Activated CD8-positive, alpha-beta memory T cell treated with anti-CD3 and anti-CD28 coated beads for 36 hours (primary cell): ENCODE measurements around the gene ZG16. TPM values are rescaled to one million over a fixed set of nuclear protein-coding genes. Genes with fewer than 3 reads are reported as not detected.
"Not testable (repeated sequence)": the region's sequence is repeated elsewhere in the genome, so short reads cannot be mapped to it uniquely, and the experiment has no call there.

ENCODE experiments used
- CTCF ChIA-PET: fragments of 350-600 bp; sonication (Branson Sonifier 250); formaldehyde crosslinking; loops from one replicate; lab custom pipeline; 2021; ENCODE audit warnings: antibody characterized with exemption; lab: Charles Lee
- POLR2A ChIA-PET: fragments of 350-600 bp; sonication (Branson Sonifier 250); formaldehyde crosslinking; loops from one replicate; lab custom pipeline; 2021; ENCODE audit warnings: antibody characterized with exemption; lab: Charles Lee
- total RNA-seq, 2 experiments: library from RNA; stranded (reverse); gene quantifications; one replicate each; pipeline ENCODE4 v1.2.3, GENCODE V29; 2021

ZG16 gene
- total RNA-seq, 2 experiments from 2014 or later: not detected

- CTCF ChIA-PET: interaction anchor here (1.5 kb wide), 1 partner anchor 14 kb away, joined by 6 read pairs; no protein-coding TSS in a partner anchor
Measured at GRCh38 chr16:29745121-29745852, 32.8 kb upstream of the ZG16 start.

DNA sequence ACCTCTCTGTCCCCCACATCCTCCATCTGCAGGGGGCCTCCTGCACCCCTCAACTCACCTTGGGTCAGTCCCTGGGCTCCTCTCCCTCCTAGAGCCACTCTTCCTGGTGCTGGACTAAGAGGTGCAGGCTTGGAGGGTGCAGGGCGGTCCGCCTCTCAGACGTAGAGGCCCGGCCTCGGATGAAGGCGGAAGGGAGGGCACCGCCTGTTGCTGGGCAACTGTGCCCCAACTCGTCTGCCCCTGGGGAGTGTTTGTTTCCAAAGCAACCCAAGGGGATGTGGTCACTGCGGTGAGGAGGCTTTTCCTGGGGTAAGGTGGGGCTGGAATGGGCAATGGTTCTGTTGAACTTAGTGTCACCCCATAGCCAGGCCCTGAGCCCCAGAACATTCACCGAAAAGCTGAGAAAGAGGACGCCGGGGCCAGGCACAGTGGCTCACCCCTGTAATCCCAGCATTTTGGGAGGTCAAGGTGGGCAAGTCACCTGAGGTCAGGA is 32.2 kb upstream of the ZG16 start, which contains the start of gene C16orf54:
Gene C16orf54, minus strand, starts transcription at position 138 of the 493 bp plus-strand sequence. CDS start 1,039 bp downstream, outside the sequence.
- CTCF ChIA-PET: interaction anchor here (0.7 to 1.3 kb wide), 5 partner anchors 14 to 102 kb away, joined by 3 to 4 read pairs (median 4); partner anchors contain the start of gene KIF22
- POLR2A ChIA-PET: interaction anchor here (0.6 to 1.5 kb wide), 5 partner anchors 11 to 1434 kb away, joined by 3 to 8 read pairs (median 5); partner anchors contain the start of gene FUS

More at GRCh38 chr16:29745121-29745852, 32.8 kb upstream of the ZG16 start:
- POLR2A ChIA-PET: interaction anchor here (0.6 to 1.5 kb wide), 3 partner anchors 11 to 63 kb away, joined by 4 to 7 read pairs (median 5); no protein-coding TSS in a partner anchor

GRCh38 chr16:29746518-29746917 is 31.5 kb upstream of the ZG16 start:
- CTCF ChIA-PET: interaction anchor here (0.7 to 1.3 kb wide), 6 partner anchors 15 to 102 kb away, joined by 3 to 4 read pairs (median 4); partner anchors contain the start of gene KIF22
- POLR2A ChIA-PET: interaction anchor here (0.6 to 1.5 kb wide), 4 partner anchors 12 to 1433 kb away, joined by 3 to 8 read pairs (median 4); partner anchors contain the start of gene FUS

- POLR2A ChIA-PET: no interaction called here
- CTCF ChIA-PET: interaction anchor here (0.6 to 2.4 kb wide), 5 partner anchors 9 to 42 kb away, joined by 3 to 9 read pairs (median 4); partner anchors contain the start of gene KIF22
Measured at GRCh38 chr16:29747947-29748759, 29.9 kb upstream of the ZG16 start.

DNA sequence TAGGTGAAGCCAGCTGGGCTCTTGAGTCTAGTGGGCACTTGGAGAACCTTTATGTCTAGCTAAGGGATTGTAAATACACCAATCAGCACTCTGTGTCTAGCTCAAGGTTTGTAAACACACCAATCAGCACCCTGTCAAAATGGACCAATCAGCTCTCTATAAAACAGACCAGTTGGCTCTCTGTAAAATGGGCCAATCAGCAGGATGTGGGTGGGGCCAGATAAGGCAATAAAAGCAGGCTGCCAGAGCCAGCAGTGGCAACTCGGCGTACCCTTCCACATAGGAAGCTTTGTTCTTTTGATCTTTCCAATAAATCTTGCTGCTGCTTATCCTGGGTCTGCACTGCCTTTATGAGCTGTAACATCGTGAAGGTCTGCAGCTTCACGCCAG is 29.3 kb upstream of the ZG16 start:
- CTCF ChIA-PET: interaction anchor here (0.5 to 2.4 kb wide), 4 partner anchors 9 to 42 kb away, joined by 3 to 9 read pairs (median 4); partner anchors contain the start of gene KIF22
- POLR2A ChIA-PET: not testable (repeated sequence)

DNA sequence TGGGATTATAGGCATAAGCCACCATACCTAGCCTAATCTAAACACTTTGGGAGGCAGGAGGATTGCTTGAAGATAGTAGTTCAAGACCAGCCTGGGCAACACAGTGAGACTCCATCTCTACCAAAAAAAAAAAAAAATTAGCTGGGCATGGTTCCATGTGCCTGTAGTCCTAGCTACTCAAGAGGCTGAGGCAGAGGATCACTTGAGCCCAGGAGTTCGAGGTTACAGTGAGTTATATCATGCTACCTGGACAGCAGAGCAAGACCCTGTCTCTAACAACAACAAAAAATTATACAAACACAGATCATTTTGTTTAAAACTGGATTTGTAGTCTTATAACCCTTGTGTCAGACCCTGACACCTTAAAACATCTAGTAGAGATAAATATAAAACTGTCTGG is 24.5 kb upstream of the ZG16 start:
- CTCF ChIA-PET: interaction anchor here (0.8 to 2.2 kb wide), 3 partner anchors 10 to 279 kb away, joined by 3 to 5 read pairs (median 5); no protein-coding TSS in a partner anchor
- POLR2A ChIA-PET: interaction anchor here (0.7 to 1.4 kb wide), 2 partner anchors 36 to 113 kb away, joined by 4 to 7 read pairs; no protein-coding TSS in a partner anchor

- POLR2A ChIA-PET: no interaction called here
Measured at GRCh38 chr16:29756654-29757053, 21.4 kb upstream of the ZG16 start.

DNA sequence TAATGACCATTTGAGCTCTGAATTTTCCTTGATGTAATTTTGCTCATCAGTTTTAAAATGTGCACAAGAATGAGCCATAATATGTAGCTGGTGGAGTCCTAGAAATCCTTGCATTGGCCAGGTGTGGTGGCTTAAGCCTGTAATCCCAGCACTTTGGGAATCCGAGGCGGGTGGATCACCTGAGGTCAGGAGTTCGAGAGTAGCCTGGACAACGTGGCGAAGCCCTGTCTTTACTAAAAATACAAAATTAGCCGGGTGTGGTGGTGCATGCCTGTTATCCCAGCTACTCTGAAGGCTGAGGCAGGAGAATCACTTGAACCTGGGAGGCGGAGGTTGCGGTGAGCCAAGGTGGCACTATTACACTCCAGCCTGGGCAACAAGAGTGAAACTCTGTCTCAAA is 21.0 kb upstream of the ZG16 start:
- POLR2A ChIA-PET: not testable (repeated sequence)
- CTCF ChIA-PET: interaction anchor here (1.1 kb wide), 1 partner anchor 27 kb away, joined by 3 read pairs; no protein-coding TSS in a partner anchor

More at GRCh38 chr16:29756654-29757053, 21.4 kb upstream of the ZG16 start:
- CTCF ChIA-PET: interaction anchor here (1.1 kb wide), 1 partner anchor 28 kb away, joined by 3 read pairs; no protein-coding TSS in a partner anchor

DNA sequence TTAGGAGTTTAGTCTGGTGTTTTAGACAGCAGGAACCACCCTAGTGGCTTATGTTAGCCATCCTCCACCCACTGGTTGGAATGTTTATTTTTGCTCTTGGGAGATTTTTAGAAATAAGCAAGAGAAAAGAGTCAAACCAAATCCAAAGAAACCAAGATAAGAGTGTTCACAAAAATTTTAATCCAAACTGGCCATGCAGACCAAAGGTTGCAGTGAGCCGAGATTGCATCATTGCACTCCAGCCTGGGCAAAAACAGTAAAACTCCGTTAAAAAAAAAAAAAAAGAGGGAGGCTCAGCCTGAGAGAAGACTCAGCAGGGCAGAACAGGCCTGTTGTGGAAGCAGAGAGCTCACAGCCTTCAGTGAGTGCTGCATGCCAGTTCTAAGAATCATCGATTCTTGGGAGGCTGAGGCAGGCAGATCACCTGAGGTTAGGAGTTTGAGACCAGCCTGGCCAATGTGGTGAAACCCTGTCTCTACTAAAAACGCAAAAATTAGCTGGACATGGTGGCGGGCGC is 20.0 kb upstream of the ZG16 start:
- POLR2A ChIA-PET: interaction anchor here (0.6 kb wide), 1 partner anchor 203 kb away, joined by 5 read pairs; no protein-coding TSS in a partner anchor
- CTCF ChIA-PET: interaction anchor here (0.7 kb wide), 1 partner anchor 9 kb away, joined by 3 read pairs; no protein-coding TSS in a partner anchor

- CTCF ChIA-PET: interaction anchor here (0.6 kb wide), 1 partner anchor 28 kb away, joined by 3 read pairs; no protein-coding TSS in a partner anchor
Measured at GRCh38 chr16:29760567-29761279, 17.3 kb upstream of the ZG16 start.

DNA sequence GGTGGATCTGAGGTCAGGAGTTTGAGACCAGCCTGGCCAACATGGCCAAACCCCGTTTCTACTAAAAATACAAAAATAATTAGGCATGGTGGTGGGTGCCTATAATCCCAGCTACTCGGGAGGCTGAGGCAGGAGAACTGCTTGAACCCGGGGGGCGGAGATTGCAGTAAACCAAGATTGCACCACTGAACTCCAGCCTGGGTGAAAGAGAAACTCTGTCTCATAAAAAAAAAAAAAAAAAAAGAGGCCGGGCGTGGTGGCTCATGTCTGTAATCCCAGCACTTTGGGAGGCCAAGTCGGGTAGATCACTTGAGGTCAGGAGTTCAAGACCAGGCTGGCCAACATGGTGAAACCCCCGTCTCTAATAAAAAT is 16.8 kb upstream of the ZG16 start:
- POLR2A ChIA-PET: not testable (repeated sequence)
- CTCF ChIA-PET: interaction anchor here (0.6 kb wide), 1 partner anchor 27 kb away, joined by 3 read pairs; no protein-coding TSS in a partner anchor

More at GRCh38 chr16:29760567-29761279, 17.3 kb upstream of the ZG16 start:
- POLR2A ChIA-PET: no interaction called here

GRCh38 chr16:29761882-29762281 is 16.2 kb upstream of the ZG16 start:
- ChIA-PET CTCF (interaction anchor here (0.7 kb wide), 1 partner anchor 51 kb away, joined by 3 read pairs; no protein-coding TSS in a partner anchor), POLR2A (interaction anchor here (0.7 kb wide), 2 partner anchors 23 to 821 kb away, joined by 4 read pairs; no protein-coding TSS in a partner anchor)

GRCh38 chr16:29763326-29763725 is 14.7 kb upstream of the ZG16 start:
- ChIA-PET POLR2A (no interaction called here), CTCF (no interaction called here)

DNA sequence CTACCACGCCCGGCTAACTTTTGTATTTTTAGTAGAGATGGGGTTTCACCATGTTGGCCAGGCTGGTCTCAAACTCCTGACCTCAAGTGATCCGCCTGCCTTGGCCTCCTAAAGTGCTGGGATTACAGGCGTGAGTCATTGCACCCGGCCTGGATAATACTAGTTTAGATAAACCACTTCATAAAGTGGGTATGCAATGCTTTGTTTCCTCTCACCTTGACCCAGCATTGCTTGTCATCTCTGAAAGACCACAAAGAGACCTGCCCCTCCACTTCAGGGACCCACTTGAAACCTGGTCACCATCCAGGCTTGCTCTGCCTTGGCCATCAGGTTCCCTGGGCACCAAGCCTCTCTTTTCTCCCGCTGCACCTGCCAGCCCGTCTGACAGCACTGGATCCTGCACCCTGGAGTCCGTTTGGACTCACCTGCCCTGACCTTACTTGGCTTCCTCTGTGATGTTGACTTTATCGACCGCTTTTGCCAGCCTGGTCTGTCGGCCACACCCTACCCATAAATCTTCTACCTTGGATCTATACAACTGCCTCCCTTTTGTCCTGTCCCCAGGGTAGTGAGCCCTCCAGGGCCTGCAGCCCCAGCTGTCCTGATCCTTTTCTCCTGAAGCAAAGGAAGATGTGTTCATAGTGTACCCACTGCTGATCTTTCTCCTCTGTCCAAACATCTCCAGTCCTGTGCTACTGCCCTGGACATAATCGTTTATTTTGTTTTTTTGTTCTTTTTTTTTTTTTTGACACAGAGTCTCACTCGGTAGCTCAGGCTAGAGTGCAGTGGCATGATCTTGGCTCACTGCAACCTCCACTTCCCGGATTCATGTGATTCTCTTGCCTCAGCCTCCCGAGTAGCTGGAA is 12.7 kb upstream of the ZG16 start:
- ChIA-PET POLR2A (no interaction called here), CTCF (interaction anchor here (0.6 to 1.4 kb wide), 3 partner anchors 12 to 61 kb away, joined by 3 to 4 read pairs (median 3); no protein-coding TSS in a partner anchor)

- CTCF ChIA-PET: interaction anchor here (0.7 kb wide), 1 partner anchor 59 kb away, joined by 3 read pairs; no protein-coding TSS in a partner anchor
Measured at GRCh38 chr16:29766571-29766970, 11.5 kb upstream of the ZG16 start.

GRCh38 chr16:29767062-29767461 is 11.0 kb upstream of the ZG16 start:
- POLR2A ChIA-PET: no interaction called here
- CTCF ChIA-PET: interaction anchor here (0.7 kb wide), 1 partner anchor 59 kb away, joined by 3 read pairs; no protein-coding TSS in a partner anchor

More at GRCh38 chr16:29766571-29766970, 11.5 kb upstream of the ZG16 start:
- POLR2A ChIA-PET: no interaction called here
